Measurements from ENCODE around the gene RBP2.
A peak's percentile ranks its signal among the peaks of the same experiment; 100 is the strongest.

Gene RBP2

GRCh38 chr3:139476348-139476747, at the start of gene RBP2:
Gene RBP2 (minus strand): TSS chr3:139476516. CDS start chr3:139476459, 57 bp downstream.
- no peak for DNase-seq

GRCh38 chr3:139524841-139525636, 48.7 kb upstream of the RBP2 start:
- no peak for DNase-seq

DNA sequence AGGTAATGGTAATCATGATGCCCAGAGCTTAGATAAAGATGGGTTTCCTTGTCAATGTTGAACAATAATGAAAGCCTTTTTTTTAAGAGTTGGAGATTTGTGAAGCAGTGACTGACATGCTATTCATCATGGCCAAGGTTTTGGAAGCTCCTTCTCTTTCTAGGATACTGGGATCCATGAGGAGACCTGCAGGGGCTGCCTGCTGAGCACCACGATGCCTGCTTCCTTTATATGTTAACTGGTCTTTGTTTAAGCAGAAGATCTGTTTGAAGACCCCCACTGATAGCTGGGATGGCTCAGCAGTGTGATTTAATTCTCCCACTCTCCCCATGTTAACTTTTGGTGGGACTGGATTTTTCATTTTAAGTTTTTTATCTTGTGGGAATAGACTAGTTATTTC, 47.4 kb upstream of the RBP2 start:
- no peak for DNase-seq

GRCh38 chr3:139523166-139523565, 46.9 kb upstream of the RBP2 start:
- DNase-seq: no peak

DNA sequence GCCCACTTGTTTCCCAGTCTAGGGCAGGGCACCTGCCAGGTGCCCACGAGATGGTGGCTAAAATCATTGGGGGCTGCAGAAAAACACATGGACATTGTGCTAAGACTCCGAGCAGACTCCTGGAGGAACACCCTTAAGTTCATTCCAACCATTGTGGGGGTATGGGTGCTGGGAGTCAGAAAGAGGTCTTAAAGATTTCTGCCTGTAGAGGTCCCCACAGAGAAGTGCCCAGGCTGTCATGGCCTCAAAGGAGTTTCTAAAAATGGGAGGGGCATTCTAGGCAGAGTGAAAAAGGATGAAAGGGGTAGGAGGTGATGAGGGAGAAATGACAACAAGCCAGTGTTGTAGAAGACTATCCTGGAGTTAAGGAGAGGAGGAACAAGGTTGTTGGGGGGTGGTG, 46.1 kb upstream of the RBP2 start:
- no peak for DNase-seq

GRCh38 chr3:139521816-139522215, 45.5 kb upstream of the RBP2 start:
- DNase-seq: no peak

DNA sequence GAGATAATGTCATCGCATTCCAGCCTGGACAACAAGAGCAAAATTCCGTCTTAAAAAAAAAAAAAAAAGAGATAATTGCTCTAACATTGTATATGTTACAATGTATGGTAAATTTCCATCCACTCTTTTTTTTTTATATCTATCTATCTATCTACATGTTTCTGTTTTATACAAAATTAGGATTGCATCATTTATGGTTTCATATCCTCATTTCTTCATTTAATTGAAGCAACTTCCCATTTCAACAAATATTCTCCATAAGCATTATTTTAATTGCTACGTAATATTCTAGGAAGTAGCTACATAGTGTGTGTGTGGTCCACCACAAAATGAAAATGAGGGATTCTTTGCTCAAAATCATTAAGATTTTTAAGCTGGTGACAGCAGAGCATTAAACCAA, 44.8 kb upstream of the RBP2 start:
- no peak for DNase-seq

- DNase-seq: peak; percentile 42
Measured at GRCh38 chr3:139519998-139520737, 43.9 kb upstream of the RBP2 start.

- DNase-seq: no peak
Measured at GRCh38 chr3:139518926-139519842, 42.9 kb upstream of the RBP2 start.

- DNase-seq: no peak
Measured at GRCh38 chr3:139518306-139518705, 42.0 kb upstream of the RBP2 start.

- DNase-seq: no peak
Measured at GRCh38 chr3:139517321-139518065, 41.2 kb upstream of the RBP2 start.

DNA sequence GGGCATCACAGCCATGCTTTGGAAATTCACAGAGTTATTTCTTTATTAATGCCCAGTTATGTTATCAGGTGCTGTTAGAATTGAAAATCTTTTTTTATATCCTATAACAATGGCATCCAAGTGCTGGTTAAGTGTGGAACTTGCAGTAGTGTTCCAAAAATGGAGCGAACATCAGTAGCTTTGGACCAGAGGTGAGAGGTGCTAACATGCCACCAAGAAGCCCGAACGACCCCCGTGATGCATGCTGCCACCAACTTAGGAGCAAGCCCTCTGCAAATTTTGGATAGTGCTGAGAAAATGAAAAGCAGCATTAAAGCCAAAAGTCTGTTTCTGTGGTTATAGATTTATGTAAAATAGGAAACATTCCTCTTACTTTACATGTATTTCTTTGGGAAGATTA, 38.4 kb upstream of the RBP2 start:
- DNase-seq: no peak

DNA sequence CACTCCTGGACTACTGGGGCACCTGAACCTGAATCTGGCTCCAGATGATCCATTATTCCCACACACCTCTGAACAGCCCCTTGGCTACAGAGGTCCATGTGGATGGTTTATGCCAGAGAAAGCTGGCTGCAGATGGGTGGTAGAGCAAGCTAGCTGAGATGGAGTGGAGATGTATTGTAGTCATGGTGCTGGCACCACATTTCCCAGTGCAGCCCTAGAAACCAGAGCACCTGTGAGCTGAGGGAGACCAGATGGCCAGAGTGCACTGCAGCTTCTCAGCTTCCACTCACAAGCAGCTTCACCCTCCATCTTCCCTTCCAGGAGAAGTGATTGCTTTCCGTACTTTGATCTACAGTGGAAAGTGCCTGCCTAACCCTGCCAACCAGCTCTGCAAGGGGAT, 33.3 kb upstream of the RBP2 start:
- DNase-seq: no peak

DNA sequence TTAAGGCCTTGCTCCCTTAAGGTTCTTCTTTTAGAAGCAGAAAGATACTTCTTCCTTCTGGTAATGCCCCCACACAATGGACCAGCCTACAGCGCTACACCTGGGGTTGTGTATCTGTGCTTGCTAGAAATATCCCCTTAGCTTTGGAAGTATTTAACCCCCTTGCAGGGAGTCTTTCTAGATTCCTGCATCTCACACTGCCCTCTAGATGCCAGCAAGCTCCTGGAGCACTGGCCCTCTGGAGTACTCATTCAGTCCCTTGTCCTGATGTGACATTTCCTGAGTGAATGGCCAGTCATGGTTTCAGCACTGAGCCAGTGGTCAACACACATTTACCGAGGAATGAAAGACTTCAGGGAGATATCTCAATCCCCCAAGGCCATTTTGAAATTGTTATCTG, 30.4 kb upstream of the RBP2 start:
- DNase-seq: no peak

- no peak for DNase-seq
Measured at GRCh38 chr3:139505829-139506386, 29.6 kb upstream of the RBP2 start.

DNA sequence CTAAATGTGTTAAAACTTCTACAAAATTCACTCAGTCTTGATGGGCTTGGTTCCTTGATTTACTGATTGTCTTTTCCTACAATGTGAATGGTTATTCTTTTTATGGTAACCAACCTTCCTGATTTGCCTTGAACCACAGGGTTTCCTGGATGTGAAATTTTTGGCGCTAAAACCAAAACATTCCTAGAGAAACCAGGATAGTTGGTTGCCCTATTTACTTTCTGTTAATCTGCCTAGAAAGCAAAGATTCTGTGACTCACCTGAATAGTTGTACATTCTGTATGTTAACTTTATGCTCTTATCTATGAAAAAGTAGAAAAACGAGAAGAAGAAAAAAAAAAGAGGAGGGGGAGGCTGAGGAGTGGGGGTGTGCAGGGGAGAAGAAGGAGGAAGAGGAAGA, 23.2 kb upstream of the RBP2 start:
- no peak for DNase-seq

DNA sequence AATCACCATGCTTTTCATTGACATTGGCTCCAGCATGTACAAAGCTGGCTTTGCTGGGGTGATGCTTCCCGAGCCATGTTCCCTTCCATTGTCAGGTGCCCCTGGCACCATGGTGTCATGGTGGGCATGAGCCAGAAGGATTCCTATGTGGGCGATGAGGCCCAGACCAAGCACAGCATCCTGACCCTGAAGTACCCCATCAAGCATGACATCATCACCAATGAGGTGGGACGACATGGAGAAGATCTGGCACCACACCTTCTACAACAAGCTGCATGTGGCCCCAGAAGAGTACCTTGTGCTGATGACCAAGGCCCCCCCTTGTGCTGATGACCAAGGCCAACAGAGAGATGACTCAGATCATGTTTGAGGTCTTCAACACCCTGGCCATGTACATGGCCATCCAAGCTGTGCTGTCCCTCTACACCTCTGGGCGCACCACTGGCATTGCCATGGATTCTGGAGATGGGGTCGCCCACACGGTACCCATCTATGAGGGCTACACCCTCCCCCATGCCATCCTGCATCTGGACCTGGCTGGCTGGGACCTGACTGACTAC, 17.6 kb upstream of the RBP2 start:
- DNase-seq: no peak

- no peak for DNase-seq
Measured at GRCh38 chr3:139491966-139492365, 15.7 kb upstream of the RBP2 start.

DNA sequence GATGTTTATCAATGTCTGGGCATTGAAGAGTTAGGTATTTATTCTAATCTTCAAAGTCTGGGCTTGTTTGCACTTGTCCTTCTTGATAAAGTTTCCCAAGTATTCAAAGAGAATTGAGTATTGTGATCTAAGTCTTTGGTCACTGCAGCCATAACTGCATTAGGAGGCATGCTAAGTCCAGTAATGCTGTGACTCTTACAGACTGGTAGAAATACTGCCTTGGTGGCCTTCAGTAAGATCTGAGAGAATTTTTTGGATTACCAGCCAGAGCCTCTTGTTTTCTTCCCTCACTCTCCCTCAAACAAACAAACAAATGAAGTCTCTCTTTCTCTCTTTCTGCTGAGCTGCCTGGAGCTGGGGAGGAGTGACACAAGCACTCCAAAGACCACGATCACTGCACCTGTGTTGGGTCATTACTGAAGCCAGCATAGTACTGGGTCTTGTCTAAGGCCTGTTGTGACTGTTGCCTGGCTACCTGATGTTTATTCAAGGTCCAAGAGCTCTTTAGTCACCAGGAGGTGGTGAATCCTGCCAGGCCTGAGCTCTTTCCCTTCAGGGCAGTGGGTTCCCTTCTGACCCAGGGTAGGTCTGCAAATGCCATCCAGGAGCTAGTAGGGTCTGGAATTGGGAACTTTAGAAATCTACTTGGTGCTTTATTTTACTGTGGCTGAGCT, 14.8 kb upstream of the RBP2 start:
- DNase-seq: no peak

DNA sequence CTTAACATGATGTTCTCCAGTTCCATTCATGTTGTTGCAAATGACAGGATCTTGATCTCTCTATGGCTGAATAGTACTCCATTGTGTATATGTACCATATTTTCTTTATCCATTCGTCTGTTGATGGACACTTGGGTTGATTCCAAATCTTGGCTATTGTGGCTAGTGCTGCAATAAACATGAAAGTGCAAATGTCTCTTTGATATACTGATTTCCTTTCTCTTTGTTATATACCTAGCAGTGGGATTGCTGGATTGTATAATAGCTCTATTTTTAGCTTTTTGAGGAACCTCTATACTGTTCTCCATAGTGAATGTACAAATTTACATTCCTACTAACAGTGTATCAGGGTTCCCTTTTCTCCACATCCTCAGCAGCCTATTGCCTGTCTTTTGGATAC, 5.9 kb upstream of the RBP2 start:
- no peak for DNase-seq

DNA sequence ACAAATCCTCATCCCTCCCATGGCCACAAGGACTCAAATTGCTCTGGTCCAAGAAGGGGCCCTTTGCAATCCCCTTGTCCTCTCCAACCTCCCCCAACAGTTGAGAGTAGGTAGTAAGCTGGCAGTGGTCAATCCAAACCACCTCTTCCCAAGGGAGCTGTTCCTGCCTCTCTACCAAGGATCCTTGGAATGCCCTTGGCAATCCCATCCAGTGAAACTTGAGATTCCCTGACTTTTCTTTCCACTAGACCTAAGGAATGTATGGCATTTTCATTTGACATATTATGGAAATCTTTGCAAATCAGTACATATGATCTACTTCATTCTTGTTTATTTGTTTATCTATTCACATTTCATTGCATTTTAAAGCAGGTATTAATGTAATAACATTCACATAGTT, 4.8 kb upstream of the RBP2 start:
- DNase-seq: no peak
